ENCODE measurements around the gene EPC1.
"Not testable (repeated sequence)": the region's sequence is repeated elsewhere in the genome, so short reads cannot be mapped to it uniquely, and the experiment has no call there.

The EPC1 gene

DNA sequence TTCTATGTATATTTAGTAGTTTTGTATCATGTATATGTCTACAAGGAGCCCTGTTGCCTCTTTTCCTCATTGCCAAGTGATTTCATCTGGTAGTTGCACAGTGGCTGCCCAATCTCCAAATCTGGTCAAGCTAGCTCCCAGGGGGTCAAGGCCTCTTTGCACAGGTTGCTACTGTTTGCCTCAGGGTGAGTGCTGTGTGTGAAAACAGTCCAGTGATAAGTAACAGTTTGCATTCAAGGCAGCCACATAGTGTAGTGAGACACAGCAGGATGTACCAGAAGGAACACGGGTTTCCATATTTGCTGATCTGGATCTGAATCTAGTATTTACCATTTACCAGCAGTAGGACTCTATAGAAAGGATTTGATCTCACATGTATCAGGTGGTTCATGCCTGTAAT is 13.3 kb upstream of the EPC1 start:
- TF ChIP-seq, protein P1, sequence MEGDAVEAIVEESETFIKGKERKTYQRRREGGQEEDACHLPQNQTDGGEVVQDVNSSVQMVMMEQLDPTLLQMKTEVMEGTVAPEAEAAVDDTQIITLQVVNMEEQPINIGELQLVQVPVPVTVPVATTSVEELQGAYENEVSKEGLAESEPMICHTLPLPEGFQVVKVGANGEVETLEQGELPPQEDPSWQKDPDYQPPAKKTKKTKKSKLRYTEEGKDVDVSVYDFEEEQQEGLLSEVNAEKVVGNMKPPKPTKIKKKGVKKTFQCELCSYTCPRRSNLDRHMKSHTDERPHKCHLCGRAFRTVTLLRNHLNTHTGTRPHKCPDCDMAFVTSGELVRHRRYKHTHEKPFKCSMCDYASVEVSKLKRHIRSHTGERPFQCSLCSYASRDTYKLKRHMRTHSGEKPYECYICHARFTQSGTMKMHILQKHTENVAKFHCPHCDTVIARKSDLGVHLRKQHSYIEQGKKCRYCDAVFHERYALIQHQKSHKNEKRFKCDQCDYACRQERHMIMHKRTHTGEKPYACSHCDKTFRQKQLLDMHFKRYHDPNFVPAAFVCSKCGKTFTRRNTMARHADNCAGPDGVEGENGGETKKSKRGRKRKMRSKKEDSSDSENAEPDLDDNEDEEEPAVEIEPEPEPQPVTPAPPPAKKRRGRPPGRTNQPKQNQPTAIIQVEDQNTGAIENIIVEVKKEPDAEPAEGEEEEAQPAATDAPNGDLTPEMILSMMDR (IDR thresholded peaks at IDR 0.05; ENCODE audit: low read depth, low read length), result no peak
- DNase-seq, result no peak
- H3K27me3 ChIP-seq, result no peaks in the 10 kb centered on the region
- no peak overlapping the region for H3K4me3 ChIP-seq (ENCODE audit: low read depth, low read length)
- no peaks in the 10 kb centered on the region for H3K36me3 ChIP-seq
- H3K9me3 ChIP-seq, result no peaks in the 10 kb centered on the region
- H3K4me1 ChIP-seq, result no peaks in the 10 kb centered on the region

DNA sequence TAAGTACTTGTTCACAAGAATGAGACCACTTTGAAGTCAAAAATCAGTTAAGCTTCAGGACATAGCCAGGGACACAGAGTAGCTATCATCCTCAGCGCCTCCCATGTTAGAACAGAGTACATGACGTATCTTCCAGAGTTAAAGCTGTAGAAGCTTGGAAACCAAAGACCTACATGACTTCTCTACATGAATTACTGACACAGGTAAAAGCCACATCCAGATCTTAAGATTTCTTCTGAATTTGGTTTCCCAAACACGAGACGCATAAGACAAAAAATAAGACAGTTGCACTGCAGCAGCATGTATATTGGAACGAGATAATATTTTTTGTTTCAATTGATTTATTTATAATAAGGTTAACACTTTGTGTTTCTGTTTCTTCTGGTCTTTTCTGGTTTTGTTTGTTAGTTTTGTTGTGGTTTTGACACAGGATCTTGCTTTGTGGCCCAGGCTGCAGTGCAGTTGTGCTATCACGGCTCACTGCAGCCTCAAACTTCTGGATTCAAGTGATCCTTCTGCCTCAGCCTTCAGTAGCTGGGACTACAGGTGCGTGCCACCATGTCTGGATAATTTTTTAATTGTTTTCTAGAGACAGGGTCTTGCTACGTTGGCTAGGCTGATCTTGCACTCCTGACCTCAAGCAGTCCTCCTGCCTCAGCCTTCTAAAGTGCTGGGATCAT is 10.2 kb upstream of the EPC1 start:
- DNase-seq, result no peak
- Histone ChIP-seq H3K36me3 (no peaks in the 10 kb centered on the region), H3K4me3 (ENCODE audit: low read depth, low read length) (no peak overlapping the region), H3K27me3 (no peaks in the 10 kb centered on the region), H3K9me3 (no peaks in the 10 kb centered on the region), H3K4me1 (no peaks in the 10 kb centered on the region)
- TF ChIP-seq, protein P1 (IDR thresholded peaks at IDR 0.05; ENCODE audit: low read depth, low read length), result no peak

DNA sequence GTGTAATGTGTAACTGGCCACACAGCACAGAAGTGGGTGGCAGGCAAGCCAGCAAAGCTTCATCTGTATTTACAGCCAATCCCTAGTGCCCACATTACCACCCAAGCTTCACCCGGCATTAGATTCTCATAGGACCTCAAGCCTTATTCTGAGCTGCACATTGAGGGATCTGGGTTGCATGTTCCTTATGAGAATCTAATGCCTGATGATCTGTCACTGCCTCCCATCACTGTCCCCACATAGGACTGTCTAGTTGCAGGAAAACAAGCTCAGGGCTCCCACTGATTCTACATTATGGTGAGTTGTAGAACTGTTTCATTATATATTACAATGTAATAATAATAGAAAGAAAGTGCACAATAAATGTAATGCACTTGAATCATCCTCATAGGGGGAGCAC is 7.7 kb upstream of the EPC1 start:
- not testable (repeated sequence) for DNase-seq; H3K36me3 ChIP-seq; H3K9me3 ChIP-seq; H3K27me3 ChIP-seq; H3K4me3 ChIP-seq (ENCODE audit: low read depth, low read length); H3K4me1 ChIP-seq

DNA sequence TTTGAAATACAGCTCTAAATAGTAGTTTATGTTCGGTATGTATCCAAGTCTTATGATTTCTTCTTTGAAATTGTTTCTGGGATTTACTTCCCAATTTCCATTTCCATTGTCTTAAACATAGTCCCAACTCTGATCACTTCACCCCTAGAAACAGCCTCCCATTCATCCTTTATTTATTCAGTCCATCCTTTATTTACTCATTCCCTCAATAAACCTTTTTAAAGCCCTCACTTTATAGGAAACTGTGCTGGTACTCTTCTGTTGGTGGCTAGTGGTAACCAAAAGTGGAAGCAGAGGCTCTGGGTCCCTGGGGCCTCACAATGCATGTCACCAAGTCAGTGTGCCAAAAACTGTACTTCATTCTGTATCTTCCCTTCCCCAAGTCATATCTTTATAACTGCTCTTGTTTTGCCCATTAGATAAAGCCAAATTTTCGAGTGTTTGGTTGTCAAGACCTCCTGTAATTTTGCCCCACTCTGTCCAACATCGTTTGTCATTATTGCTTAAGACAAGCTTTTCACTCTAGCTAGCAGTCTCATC is 3.9 kb upstream of the EPC1 start:
- DNase-seq, result no peak
- no peak overlapping the region for H3K4me3 ChIP-seq (ENCODE audit: low read depth, low read length)
- no peaks in the 10 kb centered on the region for H3K27me3 ChIP-seq
- TF ChIP-seq, protein P1 (IDR thresholded peaks at IDR 0.05; ENCODE audit: low read depth, low read length), result no peak
- no peaks in the 10 kb centered on the region for H3K4me1 ChIP-seq
- H3K36me3 ChIP-seq, result peaks cover 3% of the 10 kb centered on the region; the same call in 1 of the 2 replicates
- H3K9me3 ChIP-seq, result no peaks in the 10 kb centered on the region

DNA sequence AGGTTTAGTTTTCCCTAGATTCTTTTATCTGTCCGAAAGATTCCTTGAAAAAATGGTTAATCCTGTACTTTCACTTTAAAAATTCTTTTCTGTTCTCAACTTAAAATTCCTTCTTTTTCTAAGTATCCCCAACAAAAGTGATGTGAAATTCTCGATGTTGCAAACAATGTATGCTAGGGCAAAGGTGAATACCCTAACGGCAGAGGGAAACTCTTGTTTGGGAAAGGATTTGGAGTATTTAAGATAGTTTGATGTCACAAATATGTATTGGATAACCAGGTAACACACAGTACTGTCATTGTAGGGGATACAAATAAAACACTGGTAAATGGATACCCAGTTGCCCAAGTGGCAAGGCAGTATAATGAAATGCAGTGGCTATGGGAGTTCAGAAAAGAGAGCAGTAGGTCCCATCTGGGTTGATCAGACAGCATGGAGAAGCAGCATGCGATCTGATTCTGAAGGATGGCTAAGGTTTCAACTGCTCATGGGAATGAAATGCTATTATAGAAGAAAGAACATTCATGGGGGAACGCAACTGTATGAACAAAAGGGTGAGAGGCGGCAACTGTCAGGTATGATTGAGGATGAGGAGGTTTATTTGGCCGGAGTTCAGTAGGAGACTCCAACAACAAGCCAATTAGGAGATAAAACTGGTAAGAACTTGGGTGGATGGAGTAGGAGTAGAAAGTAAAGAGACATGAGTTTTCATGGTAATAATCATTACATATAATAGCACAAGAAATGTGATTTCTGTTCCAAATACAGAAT is 3.2 kb upstream of the EPC1 start:
- no peaks in the 10 kb centered on the region for H3K4me1 ChIP-seq
- peaks cover 3% of the 10 kb centered on the region; the same call in 1 of the 2 replicates for H3K36me3 ChIP-seq
- no peak overlapping the region for H3K4me3 ChIP-seq (ENCODE audit: low read depth, low read length)
- no peaks in the 10 kb centered on the region for H3K9me3 ChIP-seq
- TF ChIP-seq, protein P1 (IDR thresholded peaks at IDR 0.05; ENCODE audit: low read depth, low read length), result no peak
- no peak for DNase-seq
- H3K27me3 ChIP-seq, result no peaks in the 10 kb centered on the region

DNA sequence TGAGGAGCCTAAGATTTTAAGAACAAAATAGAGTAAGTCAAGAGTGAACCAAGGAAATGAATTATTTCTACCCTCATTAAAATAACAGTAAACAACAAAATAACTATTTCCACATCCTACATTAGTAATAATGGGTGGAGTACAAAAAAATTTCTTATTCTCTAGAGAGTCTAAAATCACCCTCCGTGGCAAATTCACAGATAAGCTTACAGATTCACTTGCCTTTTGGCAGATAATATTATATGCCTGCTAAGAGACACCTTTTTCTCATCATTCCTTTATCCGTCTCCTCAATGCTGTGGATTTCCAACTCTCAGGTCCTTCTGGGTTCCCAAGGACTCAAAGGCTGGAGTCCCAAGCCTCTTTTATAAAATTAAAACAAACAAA is 2.2 kb upstream of the EPC1 start:
- no peaks in the 10 kb centered on the region for H3K4me1 ChIP-seq

More for the DNA sequence above, 2.2 kb upstream of the EPC1 start:
- TF ChIP-seq, protein P1 (IDR thresholded peaks at IDR 0.05; ENCODE audit: low read depth, low read length), result no peak
- Histone ChIP-seq H3K4me3 (ENCODE audit: low read depth, low read length) (no peak overlapping the region), H3K27me3 (no peaks in the 10 kb centered on the region), H3K36me3 (peaks cover 5% of the 10 kb centered on the region), H3K9me3 (no peaks in the 10 kb centered on the region)
- DNase-seq, result no peak

Measured in BE2C (cell line).